ENCODE data around the gene DCAF7. TPM values are rescaled to one million over a fixed set of nuclear protein-coding genes. Genes with fewer than 3 reads are reported as not detected.
A peak's percentile ranks its signal among the peaks of the same experiment; 100 is the strongest.

Gene DCAF7, protein sequence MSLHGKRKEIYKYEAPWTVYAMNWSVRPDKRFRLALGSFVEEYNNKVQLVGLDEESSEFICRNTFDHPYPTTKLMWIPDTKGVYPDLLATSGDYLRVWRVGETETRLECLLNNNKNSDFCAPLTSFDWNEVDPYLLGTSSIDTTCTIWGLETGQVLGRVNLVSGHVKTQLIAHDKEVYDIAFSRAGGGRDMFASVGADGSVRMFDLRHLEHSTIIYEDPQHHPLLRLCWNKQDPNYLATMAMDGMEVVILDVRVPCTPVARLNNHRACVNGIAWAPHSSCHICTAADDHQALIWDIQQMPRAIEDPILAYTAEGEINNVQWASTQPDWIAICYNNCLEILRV
- total RNA-seq (2014; rRNA removed; shearing (Covaris generic)) = 34.8 and 52.9 TPM in 2 replicates

- peak; percentile 99 for DNase-seq (ENCODE audit: low read depth)
Observed at GRCh38 chr17:63549946-63550816, at the start of gene DCAF7. DCAF7 (plus strand) TSS chr17:63550477; CDS start chr17:63550678, 201 bp downstream.

DNA sequence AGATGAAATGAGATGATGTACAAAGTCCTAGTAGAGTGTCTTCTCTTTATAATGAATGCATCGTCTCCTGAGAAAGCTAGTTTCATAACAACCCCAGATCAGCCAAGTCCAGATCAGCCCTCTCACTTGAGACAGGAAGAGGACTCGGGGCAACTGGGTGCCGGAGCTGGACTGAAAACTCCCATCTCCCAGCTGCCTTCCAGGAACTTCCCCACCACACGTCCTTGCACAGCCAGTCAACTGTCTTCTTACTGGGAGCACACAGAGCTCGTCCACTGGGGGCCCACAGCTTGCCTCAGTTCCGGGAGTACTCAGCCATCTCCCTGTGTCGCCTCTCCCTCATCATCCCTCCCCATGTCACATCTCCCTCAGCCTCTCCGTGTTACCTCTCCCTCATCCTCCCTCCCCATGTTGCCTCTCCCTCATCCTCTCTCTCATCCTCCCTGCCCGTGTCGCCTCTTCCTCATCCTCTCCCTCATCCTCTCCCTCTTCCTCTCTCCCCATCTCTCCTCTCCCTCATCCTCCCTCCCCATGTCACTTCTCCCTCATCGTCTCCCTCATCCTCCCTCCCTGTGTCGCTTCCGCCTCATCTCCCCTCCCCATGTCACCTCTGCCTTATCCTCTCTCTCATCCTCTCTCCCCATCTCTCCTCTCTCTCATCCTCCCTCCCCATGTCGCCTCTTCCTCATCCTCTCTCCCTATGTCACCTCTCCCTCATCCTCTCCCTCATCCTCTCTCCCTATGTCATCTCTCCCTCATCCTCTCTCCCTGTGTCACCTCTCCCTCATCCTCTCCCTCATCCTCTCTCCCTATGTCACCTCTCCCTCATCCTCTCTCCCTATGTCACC is 49.5 kb upstream of the DCAF7 start:
- no peak for DNase-seq (ENCODE audit: low read depth)

DNA sequence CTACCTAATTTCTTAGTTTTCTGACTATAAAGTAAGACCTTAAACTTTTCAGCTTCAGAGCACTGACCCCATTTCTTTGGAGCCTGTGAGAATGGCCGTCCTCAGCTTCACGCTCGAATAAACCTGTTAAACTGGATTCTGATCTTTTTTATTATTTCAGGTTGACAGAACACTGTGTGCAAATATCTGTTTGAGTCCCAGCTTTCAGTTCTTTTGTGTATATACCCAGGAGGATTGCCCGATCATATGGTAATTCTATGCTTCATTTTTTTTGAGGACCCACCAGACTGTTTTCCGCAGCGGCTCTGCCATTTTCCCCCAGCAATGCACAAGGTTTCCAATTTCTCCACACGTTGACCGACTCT is 47.0 kb upstream of the DCAF7 start:
- no peak for DNase-seq (ENCODE audit: low read depth)

- DNase-seq (ENCODE audit: low read depth) = no peak
Observed at GRCh38 chr17:63504261-63504660, 46.0 kb upstream of the DCAF7 start.

DNA sequence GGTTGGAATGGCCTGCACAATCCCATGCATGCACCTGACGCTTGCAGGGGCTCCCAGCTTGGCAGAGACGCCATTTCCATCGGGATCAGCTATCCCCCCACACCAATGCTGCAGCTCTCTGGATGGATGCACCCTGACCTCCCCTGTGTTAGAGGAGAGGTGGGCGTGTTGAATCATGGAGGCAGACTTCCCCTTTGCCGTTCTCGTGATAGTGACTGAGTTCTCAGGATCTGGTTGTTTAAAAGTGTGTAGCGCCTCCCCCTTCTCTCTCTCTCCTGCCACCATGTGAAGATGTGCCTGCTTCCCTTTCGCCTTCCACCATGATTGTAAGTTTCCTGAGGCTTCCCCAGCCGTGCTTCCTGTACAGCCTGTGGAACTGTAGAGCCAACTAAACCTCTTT is 44.9 kb upstream of the DCAF7 start:
- no peak for DNase-seq (ENCODE audit: low read depth)

DNA sequence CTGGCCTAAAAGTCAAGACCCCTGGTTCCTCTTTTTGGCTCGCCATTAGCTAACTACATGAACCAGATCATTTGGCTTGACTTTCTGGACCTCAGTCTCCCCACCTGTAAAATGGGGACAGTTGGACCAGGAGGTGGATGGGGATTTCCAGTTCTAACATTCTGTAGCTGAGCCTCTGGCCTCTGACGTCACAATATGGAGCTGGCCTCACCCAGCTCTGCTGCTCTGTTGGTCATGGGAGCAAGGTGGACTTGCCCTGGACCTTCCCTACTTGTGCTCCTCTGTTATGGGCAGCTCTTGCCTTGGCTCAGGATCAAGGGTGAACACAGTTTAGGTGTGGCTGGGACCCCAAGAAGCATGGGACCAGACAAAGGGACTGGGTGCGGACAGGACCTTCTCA is 43.6 kb upstream of the DCAF7 start:
- no peak for DNase-seq (ENCODE audit: low read depth)

DNA sequence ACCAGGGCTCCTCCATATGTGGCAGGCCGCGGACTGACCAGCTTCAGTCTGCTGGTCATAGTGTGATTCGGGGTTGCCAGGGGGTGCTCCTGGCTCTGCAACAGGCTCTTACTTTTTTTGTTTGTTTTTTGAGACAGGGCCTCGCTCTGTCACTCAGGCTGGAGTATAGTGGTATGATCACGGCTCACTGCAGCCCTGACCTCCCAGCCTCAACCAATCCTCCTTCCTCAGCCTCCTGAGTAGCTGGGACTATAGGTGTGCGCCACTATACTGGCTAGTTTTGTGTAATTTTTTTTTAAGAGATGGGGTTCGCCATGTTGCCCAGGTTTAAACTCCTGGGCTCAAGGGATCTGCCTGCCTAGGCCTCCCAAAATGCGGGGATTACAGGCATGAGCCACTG is 38.9 kb upstream of the DCAF7 start:
- DNase-seq (ENCODE audit: low read depth) = no peak

GRCh38 chr17:63512388-63512787 is 37.9 kb upstream of the DCAF7 start:
- no peak for DNase-seq (ENCODE audit: low read depth)

- DNase-seq (ENCODE audit: low read depth) = no peak
Observed at GRCh38 chr17:63512896-63513644, 37.2 kb upstream of the DCAF7 start.

DNA sequence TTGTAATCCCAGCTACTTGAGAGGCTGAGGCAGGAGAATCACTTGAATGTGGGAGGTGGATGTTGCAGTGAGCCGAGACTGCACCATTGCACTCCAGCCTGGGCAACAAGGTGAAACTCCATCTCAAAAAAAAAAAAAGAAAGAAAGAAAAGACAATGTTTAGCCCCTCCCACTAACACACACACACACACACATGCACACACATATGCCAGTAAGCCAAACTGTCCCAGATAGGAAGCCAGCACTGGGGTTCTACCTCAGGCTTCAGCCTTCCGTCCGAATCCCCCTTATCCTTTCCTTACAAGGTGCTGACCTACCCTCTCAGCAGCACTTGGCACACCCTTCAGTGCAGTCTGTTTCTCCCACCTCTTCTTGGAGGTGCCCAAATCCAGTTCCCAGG is 35.8 kb upstream of the DCAF7 start:
- no peak for DNase-seq (ENCODE audit: low read depth)

- DNase-seq (ENCODE audit: low read depth) = no peak
Observed at GRCh38 chr17:63514974-63515373, 35.3 kb upstream of the DCAF7 start.

- DNase-seq (ENCODE audit: low read depth) = no peak
Observed at GRCh38 chr17:63515426-63515825, 34.9 kb upstream of the DCAF7 start.

- DNase-seq (ENCODE audit: low read depth) = peak; percentile 89
Observed at GRCh38 chr17:63516910-63517824, 33.1 kb upstream of the DCAF7 start.

DNA sequence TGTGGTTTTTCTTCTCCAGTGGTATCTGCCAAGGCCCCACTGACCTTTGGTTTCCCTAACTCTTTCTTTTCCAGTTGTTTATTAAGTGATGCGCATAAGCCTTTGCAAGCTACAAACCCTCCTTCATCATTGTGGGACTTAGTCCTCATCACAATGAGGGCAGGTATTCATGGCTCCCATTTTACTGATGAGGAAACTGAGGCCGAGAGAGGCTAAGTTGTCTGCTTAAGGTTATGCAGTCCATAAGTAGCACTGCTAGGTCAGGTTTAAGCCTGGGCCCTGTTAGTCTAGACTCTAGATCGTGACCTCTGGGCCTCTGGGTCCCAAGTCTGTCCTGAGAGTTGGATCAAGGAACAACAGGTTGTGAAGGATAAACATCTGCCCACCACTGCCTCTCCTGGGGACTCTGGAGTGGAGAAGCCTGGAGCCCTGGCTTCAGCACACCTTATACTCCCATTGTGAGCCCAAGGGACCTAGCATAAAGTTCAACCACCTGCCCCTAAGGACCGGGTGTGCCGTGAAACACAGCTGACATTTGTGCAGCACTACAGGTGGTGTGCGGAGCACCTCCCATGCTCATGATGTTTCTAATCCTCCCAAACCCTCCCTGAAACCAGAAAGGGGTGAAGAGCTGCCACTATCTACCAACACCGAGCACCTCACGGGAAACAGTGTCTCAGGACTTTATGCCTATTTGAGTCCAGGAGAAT is 32.3 kb upstream of the DCAF7 start:
- no peak for DNase-seq (ENCODE audit: low read depth)

DNA sequence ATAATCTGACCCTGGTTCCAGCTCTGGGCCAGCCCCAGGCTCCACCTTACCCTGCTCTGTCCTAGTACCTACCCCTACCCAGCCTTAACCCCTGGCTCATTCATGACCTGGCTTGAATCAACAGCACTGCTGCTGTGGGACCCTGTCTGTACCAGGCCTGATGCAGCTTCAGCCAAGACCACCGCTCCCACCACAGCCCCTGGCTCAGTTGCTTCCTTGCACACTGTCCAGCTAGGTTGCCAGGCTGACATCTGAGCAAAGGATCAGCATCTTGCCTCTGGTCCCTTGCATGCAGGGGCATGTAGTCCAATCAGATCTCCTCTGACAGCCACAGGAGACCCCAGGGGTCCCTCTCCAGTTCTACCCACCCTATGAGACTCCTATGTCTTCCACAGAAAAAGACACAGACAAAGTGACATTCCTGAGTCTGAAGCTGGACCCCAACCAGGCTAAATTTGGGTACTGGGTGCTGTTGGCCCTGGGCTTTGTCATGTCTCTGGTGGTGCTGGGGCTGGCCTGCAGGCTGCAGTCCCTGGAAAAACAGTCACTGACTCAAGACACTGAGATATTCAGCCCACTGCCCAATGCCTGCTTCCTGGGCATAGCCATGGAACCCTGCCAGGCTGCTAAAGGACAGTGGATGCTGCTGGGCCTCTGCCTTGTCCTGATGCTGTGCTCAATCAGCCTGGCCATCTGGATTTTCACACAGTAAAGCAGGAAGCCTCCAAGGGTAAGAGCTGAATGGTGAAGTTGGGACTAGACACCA is 31.0 kb upstream of the DCAF7 start:
- DNase-seq (ENCODE audit: low read depth) = no peak

GRCh38 chr17:63519972-63520882 is 30.1 kb upstream of the DCAF7 start:
- no peak for DNase-seq (ENCODE audit: low read depth)

GRCh38 chr17:63523253-63523855 is 26.9 kb upstream of the DCAF7 start, which contains the start of gene KCNH6:
KCNH6 (plus strand) TSS chr17:63523358; CDS start chr17:63523414, 56 bp downstream.
- peak; percentile 16 for DNase-seq (ENCODE audit: low read depth)

All from M059J (cell line).